Neural progenitor cell (in vitro differentiated cells): ENCODE data around the gene TDP2.

ENCODE experiments used
- CTCF ChIP-seq: fragments of 200-600 bp; sonication (generic); IDR thresholded peaks from 2 replicates; pipeline ENCODE4 v1.5.1; 2017; ENCODE audit warnings: antibody characterized with exemption, mild to moderate bottlenecking
- EZH2 ChIP-seq: fragments of 200-600 bp; sonication (generic); IDR thresholded peaks from 2 replicates; pipeline ENCODE4 v1.6.1; 2017; ENCODE audit warnings: antibody characterized with exemption, mild to moderate bottlenecking, moderate library complexity
- EZH2phosphoT487 ChIP-seq: fragments of 200-600 bp; sonication (generic); IDR thresholded peaks from 2 replicates; pipeline ENCODE4 v1.6.1; 2017; ENCODE audit warnings: antibody characterized with exemption

- TF ChIP-seq CTCF (no peak), EZH2phosphoT487 (no peak), EZH2 (no peak)
These were observed 35.0 kb downstream of the TDP2 start for GRCh38 chr6:24631671-24632070.
